NCI-H510A (cell line): Measurements from ENCODE around the gene KRT76.
"Not testable (repeated sequence)": the region's sequence is repeated elsewhere in the genome, so short reads cannot be mapped to it uniquely, and the experiment has no call there.

Experiments used
- DNase-seq: peaks from one replicate; lab custom pipeline; 2025; lab: John Stamatoyannopoulos, UW

The KRT76 gene

GRCh38 chr12:52759218-52759617 is 17.9 kb downstream of the KRT76 start:
- no peak for DNase-seq

- DNase-seq, result no peak
Measured at GRCh38 chr12:52757449-52758176, 19.5 kb downstream of the KRT76 start.

- DNase-seq, result no peak
Measured at GRCh38 chr12:52756281-52756960, 20.7 kb downstream of the KRT76 start.

GRCh38 chr12:52755533-52755932 is 21.6 kb downstream of the KRT76 start:
- DNase-seq, result no peak

- no peak for DNase-seq
Measured at GRCh38 chr12:52754135-52754534, 23.0 kb downstream of the KRT76 start.

GRCh38 chr12:52753283-52753682 is 23.9 kb downstream of the KRT76 start:
- no peak for DNase-seq

GRCh38 chr12:52752516-52752915 is 24.6 kb downstream of the KRT76 start:
- DNase-seq, result no peak

- no peak for DNase-seq
Measured at GRCh38 chr12:52751795-52752194, 25.4 kb downstream of the KRT76 start.

- DNase-seq, result not testable (repeated sequence)
Measured at GRCh38 chr12:52750532-52750931, 26.6 kb downstream of the KRT76 start.

GRCh38 chr12:52749827-52750226 is 27.3 kb downstream of the KRT76 start:
- DNase-seq, result no peak

- no peak for DNase-seq
Measured at GRCh38 chr12:52748578-52748977, 28.6 kb downstream of the KRT76 start.

- DNase-seq, result no peak
Measured at GRCh38 chr12:52745554-52745953, 31.6 kb downstream of the KRT76 start.

GRCh38 chr12:52744493-52745156 is 32.5 kb downstream of the KRT76 start:
- DNase-seq, result no peak

GRCh38 chr12:52742822-52743457 is 34.2 kb downstream of the KRT76 start:
- DNase-seq, result no peak

GRCh38 chr12:52742196-52742580 is 35.0 kb downstream of the KRT76 start:
- no peak for DNase-seq

GRCh38 chr12:52741375-52742195 is 35.6 kb downstream of the KRT76 start:
- no peak for DNase-seq

- no peak for DNase-seq
Measured at GRCh38 chr12:52740584-52740983, 36.6 kb downstream of the KRT76 start.

GRCh38 chr12:52739963-52740362 is 37.2 kb downstream of the KRT76 start:
- DNase-seq, result no peak

GRCh38 chr12:52735816-52736632 is 41.1 kb downstream of the KRT76 start:
- DNase-seq, result no peak

- DNase-seq, result no peak
Measured at GRCh38 chr12:52735106-52735505, 42.0 kb downstream of the KRT76 start.

GRCh38 chr12:52730793-52731192 is 46.4 kb downstream of the KRT76 start:
- DNase-seq, result no peak
